NB4 (cell line): ENCODE measurements around the gene OLIG2.

Source experiments
- POLR2A ChIP-seq: IDR thresholded peaks from 2 replicates; pipeline ENCODE4 v1.6.1; 2011; ENCODE audit warnings: mild to moderate bottlenecking; ENCODE audit not compliant: insufficient read length; ENCODE audit errors: extremely low read depth
- TF ChIP-seq, protein P1 (sequence below): IDR thresholded peaks from one replicate; pipeline ENCODE4 v1.5.1; 2012; ENCODE audit warnings: low read depth, low read length
- TF ChIP-seq, protein P2 (sequence below): IDR thresholded peaks from 2 replicates; pipeline ENCODE4 v1.6.1; 2011; ENCODE audit warnings: low read depth, low read length

DNA sequence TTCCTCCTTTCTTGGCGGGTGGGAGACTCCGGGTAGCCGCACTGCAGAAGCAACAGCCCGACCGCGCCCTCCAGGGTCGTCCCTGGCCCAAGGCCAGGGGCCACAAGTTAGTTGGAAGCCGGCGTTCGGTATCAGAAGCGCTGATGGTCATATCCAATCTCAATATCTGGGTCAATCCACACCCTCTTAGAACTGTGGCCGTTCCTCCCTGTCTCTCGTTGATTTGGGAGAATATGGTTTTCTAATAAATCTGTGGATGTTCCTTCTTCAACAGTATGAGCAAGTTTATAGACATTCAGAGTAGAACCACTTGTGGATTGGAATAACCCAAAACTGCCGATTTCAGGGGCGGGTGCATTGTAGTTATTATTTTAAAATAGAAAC, 2.5 kb downstream of the OLIG2 start:
- TF ChIP-seq, protein P1, sequence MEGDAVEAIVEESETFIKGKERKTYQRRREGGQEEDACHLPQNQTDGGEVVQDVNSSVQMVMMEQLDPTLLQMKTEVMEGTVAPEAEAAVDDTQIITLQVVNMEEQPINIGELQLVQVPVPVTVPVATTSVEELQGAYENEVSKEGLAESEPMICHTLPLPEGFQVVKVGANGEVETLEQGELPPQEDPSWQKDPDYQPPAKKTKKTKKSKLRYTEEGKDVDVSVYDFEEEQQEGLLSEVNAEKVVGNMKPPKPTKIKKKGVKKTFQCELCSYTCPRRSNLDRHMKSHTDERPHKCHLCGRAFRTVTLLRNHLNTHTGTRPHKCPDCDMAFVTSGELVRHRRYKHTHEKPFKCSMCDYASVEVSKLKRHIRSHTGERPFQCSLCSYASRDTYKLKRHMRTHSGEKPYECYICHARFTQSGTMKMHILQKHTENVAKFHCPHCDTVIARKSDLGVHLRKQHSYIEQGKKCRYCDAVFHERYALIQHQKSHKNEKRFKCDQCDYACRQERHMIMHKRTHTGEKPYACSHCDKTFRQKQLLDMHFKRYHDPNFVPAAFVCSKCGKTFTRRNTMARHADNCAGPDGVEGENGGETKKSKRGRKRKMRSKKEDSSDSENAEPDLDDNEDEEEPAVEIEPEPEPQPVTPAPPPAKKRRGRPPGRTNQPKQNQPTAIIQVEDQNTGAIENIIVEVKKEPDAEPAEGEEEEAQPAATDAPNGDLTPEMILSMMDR, result no peak
- no peak for TF ChIP-seq POLR2A
- TF ChIP-seq, protein P2, sequence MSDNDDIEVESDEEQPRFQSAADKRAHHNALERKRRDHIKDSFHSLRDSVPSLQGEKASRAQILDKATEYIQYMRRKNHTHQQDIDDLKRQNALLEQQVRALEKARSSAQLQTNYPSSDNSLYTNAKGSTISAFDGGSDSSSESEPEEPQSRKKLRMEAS, result no peak
